ENCODE measurements around the gene FABP1. TPM values are rescaled to one million over a fixed set of nuclear protein-coding genes. Genes with fewer than 3 reads are reported as not detected.

FABP1 gene
- total and polyA plus RNA-seq, 9 of the 15 experiments (the other 6 are each of a cell fraction or from before 2014, with no cell fraction given) = 0.64 TPM; not detected in 8

DNA sequence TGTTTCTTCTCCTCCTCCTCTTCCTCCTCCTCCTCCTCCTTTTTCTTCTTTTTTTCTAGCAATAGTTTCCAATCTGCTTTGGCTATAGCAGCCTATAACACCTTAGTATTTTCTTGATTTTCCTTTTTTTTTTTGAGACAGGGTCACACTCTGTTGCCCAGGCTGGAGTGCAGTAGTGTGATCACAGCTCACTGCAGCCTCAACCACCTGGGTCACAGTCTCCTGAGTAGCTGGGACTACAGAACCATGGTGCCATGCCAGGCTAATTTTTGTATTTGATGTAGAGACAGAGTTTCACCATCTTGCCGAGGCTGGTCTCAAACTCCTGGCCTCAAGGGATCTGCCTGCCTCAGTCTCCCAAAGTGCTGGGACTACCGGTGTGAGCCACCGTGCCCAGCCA is 31.6 kb upstream of the FABP1 start:
- no peak for FAIRE-seq

More for the DNA sequence above, 31.6 kb upstream of the FABP1 start:
- no peaks in the 10 kb centered on the region for H3K9me1 ChIP-seq (ENCODE audit: control insufficient read depth, insufficient read depth, low read length)
- 55% methylated on average over 3 of the region's 3 CpGs for WGBS (ENCODE audit: insufficient coverage, low coverage, missing lambda C conversion rate)
- POLR2A ChIA-PET = interaction anchor here (1.4 kb wide), 1 partner anchor 143 kb away, joined by 9 read pairs; the partner anchor contains the start of gene RNU2-63P
- no peak overlapping the region for H3K4me3 ChIP-seq
- peaks cover 10 to 11% of the 10 kb centered on the region in 2 experiments; a peak in 3 of 5 replicates for H3K27me3 ChIP-seq (ENCODE audit: control insufficient read depth in 2 of 2, insufficient read depth in 2 of 2, low read length in 2 of 2)
- H3K4me2 ChIP-seq (ENCODE audit: insufficient read depth, low read length) = no peak overlapping the region
- intact Hi-C loops (cut with micrococcal nuclease) (loop anchor here (2.0 kb wide), 1 partner anchor 99 kb away; no protein-coding TSS in a partner anchor), in situ Hi-C loops (cut with MboI) (loop anchor here (5.0 to 10.0 kb wide), 2 partner anchors 102 to 145 kb away; partner anchors contain the start of genes KRCC1 and RNU2-63P)
- no peak overlapping the region for H2AFZ ChIP-seq (ENCODE audit: low read depth, low read length)
- no peaks in the 10 kb centered on the region for H3K36me3 ChIP-seq (ENCODE audit: control insufficient read depth, insufficient read depth, low read length)
- no peaks in the 10 kb centered on the region for H3K79me2 ChIP-seq (ENCODE audit: control insufficient read depth, insufficient read depth, low read length)
- H3K9me3 ChIP-seq (replicated peaks; ENCODE audit: control insufficient read depth, insufficient read depth, low read depth, low read length) = no peaks in the 10 kb centered on the region
- H3K4me1 ChIP-seq (replicated peaks in 1 of 2; ENCODE audit: control insufficient read depth in 2 of 2, insufficient read depth in 2 of 2, low read length in 2 of 2) = no peaks in the 10 kb centered on the region; a peak in 1 of 5 replicates
- TF ChIP-seq TAL1 (IDR thresholded peaks at IDR 0.05) (no peak), PYGO2 (tag; IDR thresholded peaks at IDR 0.05) (no peak), JUNB (CRISPR knock-in tag; conservative IDR thresholded peaks at IDR 0.05) (no peak), ZNF239 (CRISPR knock-in tag; IDR thresholded peaks at IDR 0.05) (no peak), NCOA1 (IDR thresholded peaks at IDR 0.05; ENCODE audit: low read depth) (no peak), SOX6 (IDR thresholded peaks at IDR 0.05) (no peak), ASH1L (IDR thresholded peaks at IDR 0.05; ENCODE audit: borderline replicate concordance, low read depth, partially characterized antibody) (no peak), SAFB2 (IDR thresholded peaks at IDR 0.05; ENCODE audit: borderline replicate concordance, low read depth, low read length, severe bottlenecking) (no peak), PHTF2 (CRISPR knock-in tag; IDR thresholded peaks at IDR 0.05) (no peak), HIVEP1 (CRISPR knock-in tag; IDR thresholded peaks at IDR 0.05) (no peak), ZNF12 (CRISPR knock-in tag; IDR thresholded peaks at IDR 0.05) (no peak), TCFL5 (CRISPR knock-in tag; conservative IDR thresholded peaks at IDR 0.05) (no peak), PHF21A (IDR thresholded peaks at IDR 0.05; ENCODE audit: borderline replicate concordance, low read depth) (no peak), MXI1 (IDR thresholded peaks at IDR 0.05; ENCODE audit: low read depth, low read length) (no peak), NR3C1 (CRISPR knock-in tag; IDR thresholded peaks at IDR 0.05) (no peak), FOXJ3 (CRISPR knock-in tag; IDR thresholded peaks at IDR 0.05) (no peak), RAD51 (IDR thresholded peaks at IDR 0.05; ENCODE audit: borderline replicate concordance, low read depth) (no peak), NFXL1 (CRISPR knock-in tag; IDR thresholded peaks at IDR 0.05) (no peak)
- TF ChIP-seq, protein P1, sequence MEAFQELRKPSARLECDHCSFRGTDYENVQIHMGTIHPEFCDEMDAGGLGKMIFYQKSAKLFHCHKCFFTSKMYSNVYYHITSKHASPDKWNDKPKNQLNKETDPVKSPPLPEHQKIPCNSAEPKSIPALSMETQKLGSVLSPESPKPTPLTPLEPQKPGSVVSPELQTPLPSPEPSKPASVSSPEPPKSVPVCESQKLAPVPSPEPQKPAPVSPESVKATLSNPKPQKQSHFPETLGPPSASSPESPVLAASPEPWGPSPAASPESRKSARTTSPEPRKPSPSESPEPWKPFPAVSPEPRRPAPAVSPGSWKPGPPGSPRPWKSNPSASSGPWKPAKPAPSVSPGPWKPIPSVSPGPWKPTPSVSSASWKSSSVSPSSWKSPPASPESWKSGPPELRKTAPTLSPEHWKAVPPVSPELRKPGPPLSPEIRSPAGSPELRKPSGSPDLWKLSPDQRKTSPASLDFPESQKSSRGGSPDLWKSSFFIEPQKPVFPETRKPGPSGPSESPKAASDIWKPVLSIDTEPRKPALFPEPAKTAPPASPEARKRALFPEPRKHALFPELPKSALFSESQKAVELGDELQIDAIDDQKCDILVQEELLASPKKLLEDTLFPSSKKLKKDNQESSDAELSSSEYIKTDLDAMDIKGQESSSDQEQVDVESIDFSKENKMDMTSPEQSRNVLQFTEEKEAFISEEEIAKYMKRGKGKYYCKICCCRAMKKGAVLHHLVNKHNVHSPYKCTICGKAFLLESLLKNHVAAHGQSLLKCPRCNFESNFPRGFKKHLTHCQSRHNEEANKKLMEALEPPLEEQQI (IDR thresholded peaks at IDR 0.05) = no peak
- TF ChIP-seq, protein P2, sequence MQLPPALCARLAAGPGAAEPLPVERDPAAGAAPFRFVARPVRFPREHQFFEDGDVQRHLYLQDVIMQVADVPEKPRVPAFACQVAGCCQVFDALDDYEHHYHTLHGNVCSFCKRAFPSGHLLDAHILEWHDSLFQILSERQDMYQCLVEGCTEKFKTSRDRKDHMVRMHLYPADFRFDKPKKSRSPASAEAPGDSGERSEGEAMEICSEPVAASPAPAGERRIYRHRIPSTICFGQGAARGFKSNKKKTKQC (CRISPR knock-in tag; IDR thresholded peaks at IDR 0.05) = no peak
- H4K20me1 ChIP-seq (replicated peaks; ENCODE audit: control insufficient read depth, insufficient read depth, low read length) = no peaks in the 10 kb centered on the region
- ATAC-seq (no peak), DNase-seq (ENCODE audit: extremely low read depth in 1 of 4, low spot score in 3 of 4) (no peak)
- no peak overlapping the region for H3K27ac ChIP-seq (ENCODE audit: extremely low read depth, low read depth, low read length)
- no TSS peak for BruUV-seq (replicated peaks)
- no peak overlapping the region for H3K9ac ChIP-seq (ENCODE audit: insufficient read depth in 1 of 2, low read depth in 2 of 2, low read length in 2 of 2)
- CTCF ChIA-PET (ENCODE audit: low intra/inter-chr PET ratio) = interaction anchor here (1.1 to 1.9 kb wide), 3 partner anchors 99 to 156 kb away, joined by 4 to 12 read pairs (median 6); no protein-coding TSS in a partner anchor

All from K562 (cell line).